ENCODE results near the gene METTL27. TPM values are rescaled to one million over a fixed set of nuclear protein-coding genes. Genes with fewer than 3 reads are reported as not detected.

The METTL27 gene
- total RNA-seq, 2 experiments from 2014 or later, result 1.7 to 2.3 TPM

GRCh38 chr7:73831584-73831833 is 10.8 kb downstream of the METTL27 start:
- no peak for DNase-seq
- Mint-ChIP-seq H3K4me3 (no peak overlapping the region), H3K27ac (no peak overlapping the region), H3K36me3 (no peaks in the 10 kb centered on the region), H3K9me3 (no peaks in the 10 kb centered on the region), H3K4me1 (ENCODE audit: low read depth) (peaks cover 25% of the 10 kb centered on the region), H3K27me3 (no peaks in the 10 kb centered on the region)
- POLR2A ChIA-PET, result no interaction called here
- intact Hi-C loops (cut with micrococcal nuclease), result no loop called here
- CTCF ChIA-PET, result no interaction called here

- ChIA-PET POLR2A (no interaction called here), CTCF (no interaction called here)
- no peak within 1 kb of the TSS for H3K27ac Mint-ChIP-seq
- H3K9me3 Mint-ChIP-seq, result no peaks in the 10 kb centered on the region
- peaks cover 25% of the 10 kb centered on the region for H3K4me1 Mint-ChIP-seq (ENCODE audit: low read depth)
- no peaks in the 10 kb centered on the region for H3K27me3 Mint-ChIP-seq
- DNase-seq, result no peak
- intact Hi-C loops (cut with micrococcal nuclease), result no loop called here
- H3K36me3 Mint-ChIP-seq, result no peaks in the 10 kb centered on the region
- no peak within 1 kb of the TSS for H3K4me3 Mint-ChIP-seq
Measured at GRCh38 chr7:73830681-73831583, 11.4 kb downstream of the METTL27 start, which contains the start of gene CLDN4. Gene CLDN4 (plus strand): TSS chr7:73830996. CDS start chr7:73831202, 206 bp downstream.

DNA sequence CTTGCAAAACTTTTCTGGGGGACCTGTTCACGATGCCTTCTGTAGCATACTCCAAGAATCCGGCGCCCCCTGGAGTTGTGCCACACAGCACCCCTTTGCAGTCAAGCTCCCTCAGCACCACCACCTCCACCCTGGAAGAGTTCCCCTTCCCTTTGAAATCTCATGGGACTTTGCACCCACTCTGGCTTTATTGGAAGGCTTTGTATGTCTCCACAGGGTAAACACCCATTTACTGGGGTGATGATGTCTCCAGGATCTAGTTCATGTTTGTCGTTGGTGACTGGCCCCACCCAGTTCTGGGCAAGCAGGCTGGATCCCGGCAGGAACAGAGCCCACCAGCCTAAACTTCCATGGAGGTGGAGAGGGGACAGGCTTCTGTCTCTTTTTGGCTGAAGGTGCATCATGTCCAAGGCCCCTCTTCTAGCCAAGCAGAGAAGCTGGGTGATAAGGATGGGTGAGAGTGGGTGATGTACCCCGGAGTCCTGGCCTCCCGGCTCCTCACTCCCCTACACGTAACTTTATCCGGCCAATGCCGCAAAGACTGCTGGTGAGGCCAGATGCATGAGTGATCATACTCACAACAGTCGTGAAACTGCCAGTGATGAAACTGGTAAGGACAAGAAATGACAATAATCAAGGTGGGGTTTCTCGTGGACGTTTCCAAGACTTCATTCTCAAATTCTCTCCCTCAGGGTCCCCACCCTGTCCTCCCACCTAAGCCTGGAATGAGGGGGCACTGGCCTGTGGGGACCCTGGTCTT is 12.2 kb downstream of the METTL27 start:
- intact Hi-C loops (cut with micrococcal nuclease), result loop anchor here (2.0 kb wide), 1 partner anchor 21 kb away; no protein-coding TSS in a partner anchor
- ChIA-PET CTCF (no interaction called here), POLR2A (no interaction called here)
- Mint-ChIP-seq H3K27ac (no peak overlapping the region), H3K4me3 (no peak overlapping the region), H3K27me3 (no peaks in the 10 kb centered on the region), H3K4me1 (ENCODE audit: low read depth) (peaks cover 25% of the 10 kb centered on the region), H3K36me3 (no peaks in the 10 kb centered on the region), H3K9me3 (no peaks in the 10 kb centered on the region)
- no peak for DNase-seq

GRCh38 chr7:73829505-73829904 is 12.8 kb downstream of the METTL27 start:
- ChIA-PET POLR2A (no interaction called here), CTCF (no interaction called here)
- Mint-ChIP-seq H3K4me3 (no peak overlapping the region), H3K4me1 (ENCODE audit: low read depth) (peaks cover 25% of the 10 kb centered on the region), H3K27ac (no peak overlapping the region), H3K36me3 (no peaks in the 10 kb centered on the region), H3K27me3 (no peaks in the 10 kb centered on the region), H3K9me3 (no peaks in the 10 kb centered on the region)
- intact Hi-C loops (cut with micrococcal nuclease), result loop anchor here (2.0 kb wide), 1 partner anchor 21 kb away; no protein-coding TSS in a partner anchor
- DNase-seq, result no peak

GRCh38 chr7:73828972-73829371 is 13.3 kb downstream of the METTL27 start:
- no peaks in the 10 kb centered on the region for H3K9me3 Mint-ChIP-seq
- ChIA-PET POLR2A (no interaction called here), CTCF (no interaction called here)
- no peak overlapping the region for H3K27ac Mint-ChIP-seq
- no peaks in the 10 kb centered on the region for H3K36me3 Mint-ChIP-seq
- intact Hi-C loops (cut with micrococcal nuclease), result loop anchor here (2.0 kb wide), 1 partner anchor 22 kb away; no protein-coding TSS in a partner anchor
- DNase-seq, result no peak
- no peak overlapping the region for H3K4me3 Mint-ChIP-seq
- H3K27me3 Mint-ChIP-seq, result no peaks in the 10 kb centered on the region
- H3K4me1 Mint-ChIP-seq (ENCODE audit: low read depth), result peaks cover 25% of the 10 kb centered on the region

DNA sequence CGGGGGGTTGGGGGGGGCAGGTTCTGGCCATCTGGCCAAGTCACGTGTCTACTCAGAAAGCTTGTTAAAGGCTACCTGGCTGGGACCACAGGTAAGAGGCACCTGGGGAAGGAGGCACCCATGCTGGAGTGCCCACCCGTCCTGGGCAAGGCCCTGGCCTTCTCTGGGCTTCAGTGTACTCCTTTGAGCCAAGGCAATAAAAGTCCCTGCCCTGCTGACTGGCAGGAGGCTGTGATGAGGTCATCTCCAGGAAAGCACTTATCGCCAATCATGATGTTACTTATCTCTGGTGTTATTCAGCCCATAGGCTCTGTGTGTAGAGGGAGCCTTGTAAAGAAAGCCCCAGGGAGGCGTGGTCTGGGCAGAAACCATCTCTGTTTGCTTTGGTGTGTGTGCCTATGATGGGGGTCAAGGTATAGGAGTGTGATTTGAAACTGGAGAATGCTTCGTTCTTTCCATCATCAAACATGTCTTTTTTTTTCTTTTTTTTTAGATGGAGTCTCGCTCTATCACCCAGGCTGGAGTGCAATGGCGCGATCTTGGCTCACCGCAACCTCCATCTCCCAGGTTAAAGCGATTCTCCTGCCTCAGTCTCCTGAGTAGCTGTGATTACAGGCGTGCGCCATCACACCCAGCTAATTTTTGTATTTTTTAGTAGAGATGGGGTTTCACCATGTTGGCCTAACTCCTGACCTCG is 14.1 kb downstream of the METTL27 start:
- intact Hi-C loops (cut with micrococcal nuclease), result loop anchor here (2.0 kb wide), 1 partner anchor 23 kb away; no protein-coding TSS in a partner anchor
- ChIA-PET POLR2A (no interaction called here), CTCF (interaction anchor here (1.0 to 1.3 kb wide), 2 partner anchors 10 to 27 kb away, joined by 3 to 5 read pairs; no protein-coding TSS in a partner anchor)
- H3K4me1 Mint-ChIP-seq (ENCODE audit: low read depth), result peaks cover 25% of the 10 kb centered on the region
- DNase-seq, result peak; percentile 47
- H3K9me3 Mint-ChIP-seq, result no peaks in the 10 kb centered on the region
- no peaks in the 10 kb centered on the region for H3K36me3 Mint-ChIP-seq
- peaks cover 1% of the 10 kb centered on the region for H3K27me3 Mint-ChIP-seq
- no peak overlapping the region for H3K4me3 Mint-ChIP-seq
- no peak overlapping the region for H3K27ac Mint-ChIP-seq

GRCh38 chr7:73827567-73828106 is 14.7 kb downstream of the METTL27 start:
- DNase-seq, result peak; percentile 22
- intact Hi-C loops (cut with micrococcal nuclease), result loop anchor here (2.0 kb wide), 1 partner anchor 23 kb away; no protein-coding TSS in a partner anchor
- Mint-ChIP-seq H3K27me3 (peaks cover 1% of the 10 kb centered on the region), H3K9me3 (no peaks in the 10 kb centered on the region), H3K36me3 (no peaks in the 10 kb centered on the region), H3K4me3 (no peak overlapping the region), H3K4me1 (ENCODE audit: low read depth) (peaks cover 25% of the 10 kb centered on the region), H3K27ac (no peak overlapping the region)
- CTCF ChIA-PET, result interaction anchor here (1.0 to 1.3 kb wide), 2 partner anchors 10 to 27 kb away, joined by 3 to 5 read pairs; no protein-coding TSS in a partner anchor
- POLR2A ChIA-PET, result no interaction called here

- Mint-ChIP-seq H3K36me3 (no peaks in the 10 kb centered on the region), H3K9me3 (no peaks in the 10 kb centered on the region), H3K27me3 (peaks cover 1% of the 10 kb centered on the region), H3K27ac (no peak overlapping the region), H3K4me3 (no peak overlapping the region), H3K4me1 (ENCODE audit: low read depth) (peaks cover 25% of the 10 kb centered on the region)
- CTCF ChIA-PET, result interaction anchor here (2.1 kb wide), 1 partner anchor 30 kb away, joined by 12 read pairs; no protein-coding TSS in a partner anchor
- no peak for DNase-seq
- intact Hi-C loops (cut with micrococcal nuclease), result no loop called here
- POLR2A ChIA-PET, result no interaction called here
Measured at GRCh38 chr7:73824986-73825385, 17.3 kb downstream of the METTL27 start.

DNA sequence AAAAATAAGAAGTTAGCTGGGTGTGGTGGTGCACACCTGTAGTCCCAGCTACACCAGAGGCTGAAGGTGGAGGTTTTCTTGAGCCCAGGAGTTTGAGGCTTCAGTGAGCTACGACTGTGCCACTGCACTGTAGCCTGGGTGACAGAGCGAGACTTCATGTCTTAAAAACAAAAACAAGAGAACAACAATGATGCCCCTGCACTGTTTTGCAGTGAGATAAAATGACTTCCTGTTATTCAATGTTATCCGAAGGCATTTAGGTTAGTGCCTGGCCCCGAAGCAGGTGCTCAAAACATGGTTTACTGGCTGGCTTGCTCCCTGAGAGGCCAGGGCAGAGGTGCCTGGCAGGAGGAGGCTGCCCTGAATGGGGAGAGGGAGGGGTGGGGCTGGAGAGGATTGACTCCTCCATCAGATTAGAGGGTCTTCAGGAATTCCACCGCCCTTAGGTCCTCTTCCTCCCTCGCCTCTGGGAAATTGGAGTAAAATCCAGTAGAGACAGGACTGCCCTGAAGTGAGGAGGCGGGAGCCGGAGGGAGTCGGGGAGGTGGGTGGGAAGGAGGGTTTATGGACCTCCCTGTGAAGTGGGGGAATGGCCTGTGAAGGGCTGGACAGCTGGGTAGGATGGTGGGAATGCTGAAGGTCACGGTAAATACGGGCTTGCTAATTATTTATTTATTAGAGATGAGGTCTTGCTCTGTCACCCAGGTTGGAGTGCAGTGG is 18.3 kb downstream of the METTL27 start:
- CTCF ChIA-PET, result no interaction called here
- no peak overlapping the region for H3K4me3 Mint-ChIP-seq
- H3K27me3 Mint-ChIP-seq, result peaks cover 1% of the 10 kb centered on the region
- no peak overlapping the region for H3K27ac Mint-ChIP-seq
- peaks cover 25% of the 10 kb centered on the region for H3K4me1 Mint-ChIP-seq (ENCODE audit: low read depth)
- POLR2A ChIA-PET, result no interaction called here
- no peaks in the 10 kb centered on the region for H3K9me3 Mint-ChIP-seq
- no peaks in the 10 kb centered on the region for H3K36me3 Mint-ChIP-seq
- intact Hi-C loops (cut with micrococcal nuclease), result no loop called here
- no peak for DNase-seq

DNA sequence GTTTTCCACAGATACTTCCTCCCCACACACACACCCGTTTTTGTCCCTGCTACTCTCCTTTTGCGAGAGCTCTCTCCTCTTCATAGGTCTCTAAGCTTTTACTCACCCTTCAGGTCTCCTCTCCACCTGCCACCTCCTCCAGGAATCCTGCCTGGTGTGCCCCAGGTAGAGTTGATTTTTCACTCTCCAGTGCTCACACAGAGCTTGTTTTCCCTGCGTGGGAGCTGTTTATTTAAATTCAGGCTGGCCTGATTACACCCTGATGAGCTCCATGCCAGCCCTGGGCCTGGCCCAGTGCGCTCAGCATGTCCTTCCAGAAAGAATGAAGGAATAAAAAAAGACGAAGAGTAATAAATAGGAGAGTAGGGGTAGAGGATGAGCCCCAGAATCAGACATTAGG is 19.1 kb downstream of the METTL27 start:
- CTCF ChIA-PET, result interaction anchor here (1.3 kb wide), 1 partner anchor 32 kb away, joined by 5 read pairs; no protein-coding TSS in a partner anchor
- POLR2A ChIA-PET, result no interaction called here

More for the DNA sequence above, 19.1 kb downstream of the METTL27 start:
- H3K27me3 Mint-ChIP-seq, result peaks cover 1% of the 10 kb centered on the region
- DNase-seq, result no peak
- H3K36me3 Mint-ChIP-seq, result no peaks in the 10 kb centered on the region
- intact Hi-C loops (cut with micrococcal nuclease), result no loop called here
- peaks cover 17% of the 10 kb centered on the region for H3K4me1 Mint-ChIP-seq (ENCODE audit: low read depth)
- H3K9me3 Mint-ChIP-seq, result no peaks in the 10 kb centered on the region
- no peak overlapping the region for H3K27ac Mint-ChIP-seq
- no peak overlapping the region for H3K4me3 Mint-ChIP-seq
